HG03039 (cell line): Measurements from ENCODE around the gene CHN2.

Experiments used
- ATAC-seq: cut with Tn5 transposase; IDR thresholded peaks from one replicate; pipeline ENCODE4 v1.9.1; 2021; ENCODE audit warnings: mild to moderate bottlenecking, moderate library complexity; ENCODE audit not compliant: unreplicated experiment

CHN2 gene

GRCh38 chr7:29457141-29457561 lies 262.6 kb downstream of the CHN2 start:
- no peak for ATAC-seq

GRCh38 chr7:29457565-29458011 lies 263.0 kb downstream of the CHN2 start:
- ATAC-seq = no peak

- no peak for ATAC-seq
These were observed 264.4 kb downstream of the CHN2 start for GRCh38 chr7:29458933-29459332.

GRCh38 chr7:29459589-29459988 lies 265.0 kb downstream of the CHN2 start:
- no peak for ATAC-seq

GRCh38 chr7:29461996-29462395 lies 267.4 kb downstream of the CHN2 start:
- no peak for ATAC-seq

- no peak for ATAC-seq
These were observed 269.1 kb downstream of the CHN2 start for GRCh38 chr7:29463504-29464158.

GRCh38 chr7:29464753-29465152 lies 270.2 kb downstream of the CHN2 start:
- no peak for ATAC-seq

GRCh38 chr7:29467193-29467926 lies 272.8 kb downstream of the CHN2 start:
- ATAC-seq = no peak

- no peak for ATAC-seq
These were observed 273.6 kb downstream of the CHN2 start for GRCh38 chr7:29468196-29468595.

GRCh38 chr7:29469281-29469680 lies 274.7 kb downstream of the CHN2 start:
- ATAC-seq = no peak

GRCh38 chr7:29469976-29470557 lies 275.5 kb downstream of the CHN2 start:
- no peak for ATAC-seq

GRCh38 chr7:29471444-29472138 lies 277.0 kb downstream of the CHN2 start:
- ATAC-seq = no peak

- ATAC-seq = no peak
These were observed 282.3 kb downstream of the CHN2 start for GRCh38 chr7:29476916-29477315.

GRCh38 chr7:29478226-29478625 lies 283.7 kb downstream of the CHN2 start:
- ATAC-seq = no peak

GRCh38 chr7:29478687-29479240 lies 284.2 kb downstream of the CHN2 start:
- ATAC-seq = no peak

- no peak for ATAC-seq
These were observed 285.0 kb downstream of the CHN2 start for GRCh38 chr7:29479301-29480200.

GRCh38 chr7:29480451-29480850 lies 285.9 kb downstream of the CHN2 start:
- no peak for ATAC-seq

GRCh38 chr7:29480934-29481651 lies 286.5 kb downstream of the CHN2 start:
- ATAC-seq = no peak

GRCh38 chr7:29482056-29482455 lies 287.5 kb downstream of the CHN2 start:
- ATAC-seq = no peak
